Type B pancreatic cell (in vitro differentiated cells): ENCODE data around the gene CLEC19A. TPM values are rescaled to one million over a fixed set of nuclear protein-coding genes. Genes with fewer than 3 reads are reported as not detected.

Experiments
- DNase-seq: peaks from one replicate; pipeline ENCODE4 v3.0.0; 2021; ENCODE audit warnings: mixed read lengths; ENCODE audit not compliant: unreplicated experiment; ENCODE audit errors: extremely low spot score
- H3K27ac Mint-ChIP-seq: 2 replicates; pipeline ENCODE4 v1.8.0; 2021; ENCODE audit warnings: mild to moderate bottlenecking, mixed read lengths
- H3K27me3 Mint-ChIP-seq: 2 replicates; pipeline ENCODE4 v1.8.0; 2021; ENCODE audit warnings: mixed read lengths
- H3K36me3 Mint-ChIP-seq: 2 replicates; pipeline ENCODE4 v1.8.0; 2021; ENCODE audit warnings: mixed read lengths
- H3K4me1 Mint-ChIP-seq: one replicate; pipeline ENCODE4 v1.8.0; 2021; ENCODE audit warnings: mixed read lengths; ENCODE audit not compliant: unreplicated experiment
- H3K4me3 Mint-ChIP-seq: 2 replicates; pipeline ENCODE4 v1.8.0; 2021; ENCODE audit warnings: mild to moderate bottlenecking, mixed read lengths
- H3K9me3 Mint-ChIP-seq: 2 replicates; pipeline ENCODE4 v1.8.0; 2021; ENCODE audit warnings: mixed read lengths
- CTCF ChIP-seq: fragments of 200-600 bp; sonication (generic); conservative IDR thresholded peaks from 2 replicates; pipeline ENCODE4 v1.5.0; 2021; ENCODE audit warnings: antibody characterized with exemption, mild to moderate bottlenecking
- total RNA-seq: library from RNA; stranded (reverse); gene quantifications from 2 replicates; pipeline ENCODE4 v1.2.1, GENCODE V29; 2021; ENCODE audit warnings: low replicate concordance

The CLEC19A gene
- total RNA-seq, 1 donor from 2014 or later, result not detected

GRCh38 chr16:19301931-19302330 lies 16.4 kb downstream of the CLEC19A start:
- no peaks in the 10 kb centered on the region for H3K36me3 Mint-ChIP-seq
- no peak for DNase-seq
- no peak overlapping the region for H3K27ac Mint-ChIP-seq
- no peak overlapping the region for H3K4me3 Mint-ChIP-seq
- no peak for TF ChIP-seq CTCF
- no peaks in the 10 kb centered on the region for H3K9me3 Mint-ChIP-seq
- H3K4me1 Mint-ChIP-seq, result no peaks in the 10 kb centered on the region
- H3K27me3 Mint-ChIP-seq, result peaks cover 11% of the 10 kb centered on the region

- no peak for TF ChIP-seq CTCF
- no peak for DNase-seq
Observed at GRCh38 chr16:19304750-19305149, 19.2 kb downstream of the CLEC19A start.

GRCh38 chr16:19305443-19305842 lies 19.9 kb downstream of the CLEC19A start:
- Mint-ChIP-seq H3K36me3 (no peaks in the 10 kb centered on the region), H3K4me3 (no peak overlapping the region), H3K27ac (no peak overlapping the region), H3K4me1 (no peaks in the 10 kb centered on the region), H3K9me3 (no peaks in the 10 kb centered on the region), H3K27me3 (peaks cover 7% of the 10 kb centered on the region)
- no peak for DNase-seq
- no peak for TF ChIP-seq CTCF

More at GRCh38 chr16:19304750-19305149, 19.2 kb downstream of the CLEC19A start:
- no peak overlapping the region for H3K27ac Mint-ChIP-seq
- no peaks in the 10 kb centered on the region for H3K9me3 Mint-ChIP-seq
- no peaks in the 10 kb centered on the region for H3K4me1 Mint-ChIP-seq
- no peak overlapping the region for H3K4me3 Mint-ChIP-seq
- H3K27me3 Mint-ChIP-seq, result peaks cover 7% of the 10 kb centered on the region
- no peaks in the 10 kb centered on the region for H3K36me3 Mint-ChIP-seq

- H3K27me3 Mint-ChIP-seq, result peaks cover 8% of the 10 kb centered on the region
- H3K36me3 Mint-ChIP-seq, result no peaks in the 10 kb centered on the region
- no peak for TF ChIP-seq CTCF
- H3K4me3 Mint-ChIP-seq, result no peak overlapping the region
- H3K4me1 Mint-ChIP-seq, result no peaks in the 10 kb centered on the region
- H3K9me3 Mint-ChIP-seq, result no peaks in the 10 kb centered on the region
- DNase-seq, result no peak
- no peak overlapping the region for H3K27ac Mint-ChIP-seq
Observed at GRCh38 chr16:19307587-19308241, 22.2 kb downstream of the CLEC19A start.

- Mint-ChIP-seq H3K27ac (no peak overlapping the region), H3K27me3 (peaks cover 10% of the 10 kb centered on the region), H3K9me3 (no peaks in the 10 kb centered on the region), H3K36me3 (no peaks in the 10 kb centered on the region), H3K4me1 (no peaks in the 10 kb centered on the region), H3K4me3 (no peak overlapping the region)
- no peak for TF ChIP-seq CTCF
- DNase-seq, result no peak
Observed at GRCh38 chr16:19308392-19308791, 22.9 kb downstream of the CLEC19A start.
